Thymus (tissue), 11 donors: ENCODE results near the gene OMD. TPM values are rescaled to one million over a fixed set of nuclear protein-coding genes. Genes with fewer than 3 reads are reported as not detected.
A peak's percentile ranks its signal among the peaks of the same experiment; 100 is the strongest.

Experiments
- DNase-seq, 9 donors: peaks; one replicate each; pipeline ENCODE4 v3.0.0-alpha.2; 2013; ENCODE audit warnings: low spot score in 9 of 9, low read depth in 6 of 9, missing footprints in 1 of 9
- H3K27ac ChIP-seq, 2 donors: one replicate each; pipeline ENCODE4 v1.5.1; 2013; ENCODE audit warnings: control low read depth in 1 of 2, low read depth in 1 of 2, low read length in 1 of 2, mild to moderate bottlenecking in 1 of 2, moderate library complexity in 1 of 2
- H3K27me3 ChIP-seq, 2 donors: one replicate each; pipeline ENCODE4 v1.5.1; 2013; ENCODE audit warnings: low read length in 1 of 2; ENCODE audit not compliant: control insufficient read depth in 2 of 2, insufficient read depth in 1 of 2
- H3K36me3 ChIP-seq, 2 donors: one replicate each; pipeline ENCODE4 v1.5.1; 2013; ENCODE audit warnings: low read length in 1 of 2, mild to moderate bottlenecking in 1 of 2, moderate library complexity in 1 of 2; ENCODE audit not compliant: control insufficient read depth in 2 of 2, insufficient read depth in 2 of 2
- H3K4me1 ChIP-seq, 2 donors: one replicate each; pipeline ENCODE4 v1.5.1; 2013; ENCODE audit warnings: low read length in 2 of 2; ENCODE audit not compliant: control insufficient read depth in 2 of 2, insufficient read depth in 2 of 2
- H3K4me3 ChIP-seq, 2 donors: one replicate each; pipeline ENCODE4 v1.5.1; 2013; ENCODE audit warnings: low read length in 2 of 2, control low read depth in 1 of 2, mild to moderate bottlenecking in 1 of 2
- H3K9me3 ChIP-seq, 2 donors: one replicate each; pipeline ENCODE4 v1.5.1; 2013; ENCODE audit warnings: low read length in 1 of 2, mild to moderate bottlenecking in 1 of 2; ENCODE audit not compliant: control insufficient read depth in 2 of 2, insufficient read depth in 1 of 2
- WGBS: extraction: QIAGEN DNeasy Blood & Tissue Kit; methylation state at CpG from one replicate; pipeline ENCODE4 v1.1.7; 2013; 5-methylcytosine and 5-hydroxymethylcytosine counted together
- polyA plus RNA-seq: library from polyadenylated mRNA; stranded (reverse); fragments of 200-250 nt; gene quantifications from one replicate; pipeline ENCODE4 v1.2.3, GENCODE V29; 2013
- total RNA-seq: library from RNA; stranded (reverse); fragments of 120-200 nt; gene quantifications from one replicate; pipeline ENCODE4 v1.2.4, GENCODE V29; 2013
- donor health status: healthy.

The OMD gene
- total and polyA plus RNA-seq, 2 donors = 0.61 to 1.3 TPM

DNA sequence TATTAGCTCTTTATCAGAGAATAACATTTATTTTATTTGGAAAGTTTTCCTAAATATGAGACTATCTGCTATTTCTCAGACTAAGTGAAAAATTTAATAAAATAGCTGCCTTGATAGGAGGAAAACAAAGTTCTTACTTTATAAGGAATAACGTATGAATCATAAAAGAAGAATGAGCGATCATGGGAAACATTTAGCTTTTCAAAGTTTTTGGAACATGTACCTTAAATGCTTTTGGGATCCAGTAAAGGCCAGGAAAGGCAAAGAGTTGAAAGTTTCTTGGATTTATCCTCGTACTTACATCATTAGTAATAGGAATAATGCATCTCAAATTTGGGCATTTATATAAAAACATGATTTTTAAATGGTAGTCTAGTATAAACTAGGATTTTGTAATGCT lies 39.3 kb downstream of the OMD start:
- WGBS = 97% methylated on average over 3 of the region's 3 CpGs

DNA sequence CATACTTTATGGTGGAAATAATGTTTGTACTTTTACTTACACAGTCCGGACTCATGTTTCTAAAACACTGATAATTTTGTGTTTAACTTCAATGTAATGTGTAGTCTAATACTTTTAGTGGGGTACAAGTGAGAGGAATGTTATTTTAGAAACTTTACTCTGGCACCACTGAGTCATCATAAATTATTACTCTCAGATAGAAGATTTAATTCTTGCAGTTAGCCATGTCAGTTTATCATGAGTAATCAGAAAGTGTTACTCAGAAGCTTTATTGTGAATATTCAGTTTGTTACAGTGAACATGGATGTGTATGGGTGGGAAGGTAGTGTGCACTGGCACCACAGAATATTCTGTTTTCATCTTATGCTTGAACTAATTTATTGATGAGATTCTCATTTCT lies 39.9 kb downstream of the OMD start:
- Histone ChIP-seq H3K36me3 (no peaks in the 10 kb centered on the region), H3K4me3 (no peak overlapping the region), H3K4me1 (no peaks in the 10 kb centered on the region), H3K27ac (no peak overlapping the region), H3K9me3 (no peaks in the 10 kb centered on the region), H3K27me3 (no peaks in the 10 kb centered on the region)
- DNase-seq = no peak
- 98% methylated on average over 1 of the region's 1 CpG for WGBS

More for the DNA sequence above, 39.3 kb downstream of the OMD start:
- H3K9me3 ChIP-seq = no peaks in the 10 kb centered on the region
- no peaks in the 10 kb centered on the region for H3K36me3 ChIP-seq
- H3K27me3 ChIP-seq = no peaks in the 10 kb centered on the region
- H3K4me1 ChIP-seq = no peaks in the 10 kb centered on the region
- no peak for DNase-seq
- H3K27ac ChIP-seq = no peak overlapping the region
- no peak overlapping the region for H3K4me3 ChIP-seq

GRCh38 chr9:92381775-92382174 lies 42.5 kb downstream of the OMD start:
- no peak overlapping the region for H3K27ac ChIP-seq
- no peaks in the 10 kb centered on the region for H3K36me3 ChIP-seq
- WGBS = 91% methylated on average over 2 of the region's 2 CpGs
- H3K4me1 ChIP-seq = peaks cover 6 to 17% of the 10 kb centered on the region in 2 donors
- no peaks in the 10 kb centered on the region for H3K27me3 ChIP-seq
- H3K9me3 ChIP-seq = no peaks in the 10 kb centered on the region
- H3K4me3 ChIP-seq = no peak overlapping the region
- DNase-seq = no peak

- Histone ChIP-seq H3K27ac (no peak overlapping the region), H3K9me3 (peaks cover 0 to 2% of the 10 kb centered on the region in 2 donors), H3K27me3 (no peaks in the 10 kb centered on the region), H3K4me3 (no peak overlapping the region), H3K4me1 (peaks cover 6 to 17% of the 10 kb centered on the region in 2 donors), H3K36me3 (no peaks in the 10 kb centered on the region)
- 97% methylated on average over 2 of the region's 2 CpGs for WGBS
- no peak for DNase-seq
Observed at GRCh38 chr9:92380603-92381002, 43.7 kb downstream of the OMD start.

DNA sequence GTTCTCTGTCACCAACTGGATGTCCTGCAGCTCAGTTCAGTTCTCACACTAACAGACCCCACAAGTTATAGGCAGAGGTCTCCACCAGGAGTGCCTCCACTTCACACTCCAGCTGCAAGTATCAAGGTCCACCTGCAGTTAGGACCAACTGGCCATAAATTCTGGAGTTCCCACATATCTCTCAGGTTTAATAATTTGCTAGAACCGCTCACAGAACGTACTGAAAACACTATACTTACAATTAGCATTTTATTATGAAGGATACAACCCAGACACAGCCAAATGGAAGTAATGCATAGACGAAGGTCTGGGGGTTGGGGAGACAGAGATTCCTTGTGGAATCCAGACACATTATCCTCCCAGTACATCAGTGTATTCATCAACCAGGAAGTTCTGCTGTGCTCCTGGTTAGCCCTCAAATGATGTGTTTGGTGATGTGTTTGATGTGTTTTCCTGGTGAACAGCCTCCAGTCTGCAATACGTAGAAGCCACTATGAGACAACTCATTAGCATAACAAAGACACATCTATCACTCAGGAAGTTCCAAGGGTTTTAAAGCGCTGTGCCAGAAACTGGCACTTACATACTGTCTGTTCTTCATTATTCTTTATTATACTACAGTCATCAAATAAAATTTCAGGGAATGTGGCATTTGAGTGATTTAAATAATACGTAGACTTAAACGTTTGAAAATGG lies 45.3 kb downstream of the OMD start:
- peak overlapping the region in 1 of 2 donors; percentile 88 for H3K27ac ChIP-seq
- peaks cover 2 to 5% of the 10 kb centered on the region in 2 donors for H3K9me3 ChIP-seq
- H3K4me3 ChIP-seq = no peak overlapping the region
- DNase-seq = peak in 7 of 9 donors; percentile 15 to 60 (median 27)
- H3K4me1 ChIP-seq = peaks cover 6 to 17% of the 10 kb centered on the region in 2 donors
- H3K27me3 ChIP-seq = no peaks in the 10 kb centered on the region
- WGBS = 63% methylated on average over 7 of the region's 7 CpGs
- no peaks in the 10 kb centered on the region for H3K36me3 ChIP-seq

DNA sequence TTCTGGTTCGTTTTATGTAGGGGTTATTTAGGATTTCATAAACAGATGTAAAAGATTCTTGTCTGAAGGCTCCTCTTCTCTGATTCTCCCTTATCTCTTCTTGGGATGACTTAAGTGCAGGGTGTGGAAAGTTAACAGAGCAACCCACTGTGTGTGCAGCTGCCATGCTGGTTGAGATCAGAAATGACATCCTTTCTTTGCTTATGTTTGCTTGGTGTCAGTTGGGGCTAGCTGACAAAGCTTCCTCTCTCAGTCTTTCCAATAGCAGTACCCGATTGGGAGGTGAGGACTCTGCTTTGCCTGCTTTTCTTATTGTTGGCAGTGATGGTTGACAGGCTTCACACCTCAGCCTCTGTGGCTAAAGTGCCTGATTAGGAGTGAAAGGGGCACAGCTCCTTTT lies 46.4 kb downstream of the OMD start:
- H3K36me3 ChIP-seq = no peaks in the 10 kb centered on the region
- H3K9me3 ChIP-seq = peaks cover 2 to 12% of the 10 kb centered on the region in 2 donors
- peaks cover 6 to 17% of the 10 kb centered on the region in 2 donors for H3K4me1 ChIP-seq
- no peak overlapping the region for H3K4me3 ChIP-seq
- no peaks in the 10 kb centered on the region for H3K27me3 ChIP-seq
- WGBS = 60% methylated on average over 2 of the region's 2 CpGs
- peak overlapping the region; percentile 76 to 88 for H3K27ac ChIP-seq
- DNase-seq = peak in 3 of 9 donors; percentile 10 to 44 (median 24)

DNA sequence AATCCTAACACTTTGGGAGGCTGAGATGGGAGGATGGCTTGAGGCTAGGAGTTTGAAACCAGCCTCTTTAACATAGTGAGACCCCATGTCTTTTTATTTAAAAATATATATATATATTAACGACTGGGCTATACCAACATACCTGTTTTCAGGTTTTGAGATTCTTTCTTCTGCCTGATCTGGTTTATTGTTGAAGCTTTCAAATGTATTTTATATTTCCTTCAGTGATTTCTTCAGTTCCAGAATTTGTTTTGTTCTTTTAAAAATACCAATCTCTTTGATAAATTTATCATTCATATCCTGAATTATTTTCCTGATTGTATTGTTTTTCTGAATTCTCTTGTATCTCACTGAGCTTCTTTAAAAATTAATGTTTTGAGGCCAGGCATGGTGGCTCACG lies 51.1 kb downstream of the OMD start:
- Histone ChIP-seq H3K27me3 (no peaks in the 10 kb centered on the region), H3K36me3 (no peaks in the 10 kb centered on the region), H3K4me1 (peaks cover 0 to 8% of the 10 kb centered on the region in 2 donors), H3K9me3 (peaks cover 2 to 12% of the 10 kb centered on the region in 2 donors), H3K27ac (no peak overlapping the region), H3K4me3 (no peak overlapping the region)
- no peak for DNase-seq
- WGBS = 98% methylated on average over 2 of the region's 2 CpGs

DNA sequence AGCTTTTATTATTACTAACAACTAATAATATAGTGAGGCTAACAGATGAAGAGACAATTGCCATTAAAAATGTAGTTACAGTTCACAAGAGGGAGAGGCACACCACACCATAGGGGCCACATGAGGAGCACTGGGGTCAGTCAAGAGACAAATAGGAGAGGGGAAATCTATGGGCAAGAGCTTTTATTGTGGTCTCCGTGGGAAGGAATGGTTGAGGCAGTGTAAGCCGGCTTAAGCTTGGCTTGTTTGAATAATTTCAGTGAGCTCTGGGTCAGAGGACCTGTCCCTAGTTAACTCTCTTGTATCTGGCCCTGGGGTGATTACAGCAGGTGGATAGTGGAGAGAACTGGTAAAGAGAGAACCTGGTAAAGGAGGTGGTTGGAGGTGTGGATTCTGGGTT lies 55.2 kb downstream of the OMD start:
- Histone ChIP-seq H3K4me3 (no peak overlapping the region), H3K9me3 (peaks cover 0 to 7% of the 10 kb centered on the region in 2 donors), H3K27ac (no peak overlapping the region), H3K36me3 (peaks cover 0 to 6% of the 10 kb centered on the region in 2 donors), H3K4me1 (no peaks in the 10 kb centered on the region), H3K27me3 (no peaks in the 10 kb centered on the region)
- WGBS = 61% methylated on average over 2 of the region's 2 CpGs
- no peak for DNase-seq
